Body of pancreas (tissue), 4 donors: ENCODE results near the gene COL24A1. TPM values are rescaled to one million over a fixed set of nuclear protein-coding genes. Genes with fewer than 3 reads are reported as not detected.
"Not testable (repeated sequence)": the region's sequence is repeated elsewhere in the genome, so short reads cannot be mapped to it uniquely, and the experiment has no call there.

Source experiments
- ATAC-seq: fragments of 150-250 bp; one replicate; pipeline ENCODE4 v1.9.1; 2016
- DNase-seq, 4 donors: peaks; one replicate each; pipeline ENCODE4 v3.0.0-alpha.2; 2019
- H3K27ac ChIP-seq, 4 donors: fragments of 200-600 bp; sonication (generic); 1 replicate in 3 of 4; 2 replicates in 1 of 4; pipeline versions ENCODE4 v1.5.1 to v1.6.1; 2016 to 2019; ENCODE audit warnings: mild to moderate bottlenecking in 1 of 4, mixed read lengths in 1 of 4, moderate library complexity in 1 of 4
- H3K27me3 ChIP-seq, 2 donors: fragments of 200-600 bp; sonication (generic); one replicate each; pipeline ENCODE4 v1.6.0; 2016; ENCODE audit warnings: mild to moderate bottlenecking in 1 of 2
- H3K36me3 ChIP-seq, 2 donors: fragments of 200-600 bp; sonication (generic); replicated peaks in 1 of 2; 2 replicates each; pipeline ENCODE4 v1.5.1; 2016; ENCODE audit warnings: low read depth in 2 of 2; ENCODE audit not compliant: insufficient read depth in 1 of 2
- H3K4me1 ChIP-seq: fragments of 200-600 bp; sonication (generic); one replicate; pipeline ENCODE4 v1.6.0; 2016
- H3K4me3 ChIP-seq, 2 donors: fragments of 200-600 bp; sonication (generic); 1 replicate in 1 of 2; 2 replicates in 1 of 2; pipeline ENCODE4 v1.5.1; 2016 to 2019
- H3K9me3 ChIP-seq, 3 donors: fragments of 200-600 bp; sonication (generic); 1 replicate in 2 of 3; 2 replicates in 1 of 3; pipeline ENCODE4 v1.5.1; 2016
- POLR2A ChIP-seq, 3 donors: fragments of 450-650 bp; IDR thresholded peaks; one replicate each; pipeline ENCODE4 v1.6.1; 2016; ENCODE audit warnings: antibody characterized with exemption in 3 of 3, mild to moderate bottlenecking in 2 of 3
- WGBS, 2 donors: methylation state at CpG; one replicate each; pipeline ENCODE4 v1.1.5; 2017; 5-methylcytosine and 5-hydroxymethylcytosine counted together
- intact Hi-C: fragments of 100-400 bp; cut with DNase I; formaldehyde crosslinking; loops from one replicate; pipeline ENCODE4 v1.15.1; 2023
- total RNA-seq, 2 donors: library from RNA; depleted of rRNA; stranded (reverse); fragments of >200 nt; gene quantifications; one replicate each; pipeline ENCODE4 v1.1.0, GENCODE V29; 2016
- TF ChIP-seq, protein P1 (sequence below), 7 experiments: fragments of 450-650 bp in 4 of 7; fragments of 200-600 bp in 3 of 7; sonication (generic) in 3 of 7; IDR thresholded peaks; one replicate each; pipeline ENCODE4 v1.5.1; 2016 to 2019; ENCODE audit warnings: antibody characterized with exemption in 7 of 7

Gene COL24A1
- total RNA-seq, 2 donors from 2014 or later = under 0.01 TPM; not detected in 1

DNA sequence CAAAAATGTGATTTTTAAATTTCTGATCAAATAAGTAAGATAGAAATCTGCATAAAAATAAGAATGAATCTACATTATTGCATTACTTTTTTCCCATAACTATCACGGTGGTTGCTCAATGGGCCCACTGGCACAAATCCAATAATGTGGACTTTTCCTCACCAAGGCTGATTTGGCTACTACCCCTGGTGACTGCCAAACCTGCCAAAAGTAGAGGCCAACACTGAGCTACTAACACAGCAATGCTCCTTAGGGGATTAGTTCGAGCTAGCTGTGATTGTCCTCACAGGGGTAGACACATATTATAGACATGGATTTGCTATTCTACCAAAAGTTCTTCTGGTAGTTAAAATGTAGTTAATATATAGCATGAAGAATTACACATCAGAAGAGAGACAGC is 340.7 kb downstream of the COL24A1 start:
- Histone ChIP-seq H3K9me3 (no peaks in the 10 kb centered on the region), H3K27me3 (no peaks in the 10 kb centered on the region), H3K27ac (no peak overlapping the region), H3K36me3 (no peaks in the 10 kb centered on the region), H3K4me3 (no peak overlapping the region), H3K4me1 (no peaks in the 10 kb centered on the region)
- DNase-seq (peak in 3 of 4 donors; percentile 5 to 17 (median 13)), ATAC-seq (no peak)
- intact Hi-C loops = no loop called here
- WGBS, 2 donors = 45 to 69% methylated on average over 2 of the region's 2 CpGs
- TF ChIP-seq, protein P1, sequence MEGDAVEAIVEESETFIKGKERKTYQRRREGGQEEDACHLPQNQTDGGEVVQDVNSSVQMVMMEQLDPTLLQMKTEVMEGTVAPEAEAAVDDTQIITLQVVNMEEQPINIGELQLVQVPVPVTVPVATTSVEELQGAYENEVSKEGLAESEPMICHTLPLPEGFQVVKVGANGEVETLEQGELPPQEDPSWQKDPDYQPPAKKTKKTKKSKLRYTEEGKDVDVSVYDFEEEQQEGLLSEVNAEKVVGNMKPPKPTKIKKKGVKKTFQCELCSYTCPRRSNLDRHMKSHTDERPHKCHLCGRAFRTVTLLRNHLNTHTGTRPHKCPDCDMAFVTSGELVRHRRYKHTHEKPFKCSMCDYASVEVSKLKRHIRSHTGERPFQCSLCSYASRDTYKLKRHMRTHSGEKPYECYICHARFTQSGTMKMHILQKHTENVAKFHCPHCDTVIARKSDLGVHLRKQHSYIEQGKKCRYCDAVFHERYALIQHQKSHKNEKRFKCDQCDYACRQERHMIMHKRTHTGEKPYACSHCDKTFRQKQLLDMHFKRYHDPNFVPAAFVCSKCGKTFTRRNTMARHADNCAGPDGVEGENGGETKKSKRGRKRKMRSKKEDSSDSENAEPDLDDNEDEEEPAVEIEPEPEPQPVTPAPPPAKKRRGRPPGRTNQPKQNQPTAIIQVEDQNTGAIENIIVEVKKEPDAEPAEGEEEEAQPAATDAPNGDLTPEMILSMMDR (IDR thresholded peaks at IDR 0.05) = no peak
- TF ChIP-seq POLR2A (IDR thresholded peaks at IDR 0.05) = no peak

GRCh38 chr1:85806236-85806965 is 350.2 kb downstream of the COL24A1 start:
- H3K27ac ChIP-seq = no peak overlapping the region
- H3K36me3 ChIP-seq = no peaks in the 10 kb centered on the region
- TF ChIP-seq, protein P1 (IDR thresholded peaks at IDR 0.05) = no peak
- TF ChIP-seq POLR2A (IDR thresholded peaks at IDR 0.05) = no peak
- H3K4me3 ChIP-seq = no peak overlapping the region
- WGBS, 2 donors = 56 to 64% methylated on average over 1 of the region's 1 CpG
- no peaks in the 10 kb centered on the region for H3K4me1 ChIP-seq
- DNase-seq (no peak), ATAC-seq (no peak)
- no peaks in the 10 kb centered on the region for H3K27me3 ChIP-seq
- intact Hi-C loops = no loop called here
- peaks cover 0 to 5% (median 0%) of the 10 kb centered on the region in 3 donors for H3K9me3 ChIP-seq

DNA sequence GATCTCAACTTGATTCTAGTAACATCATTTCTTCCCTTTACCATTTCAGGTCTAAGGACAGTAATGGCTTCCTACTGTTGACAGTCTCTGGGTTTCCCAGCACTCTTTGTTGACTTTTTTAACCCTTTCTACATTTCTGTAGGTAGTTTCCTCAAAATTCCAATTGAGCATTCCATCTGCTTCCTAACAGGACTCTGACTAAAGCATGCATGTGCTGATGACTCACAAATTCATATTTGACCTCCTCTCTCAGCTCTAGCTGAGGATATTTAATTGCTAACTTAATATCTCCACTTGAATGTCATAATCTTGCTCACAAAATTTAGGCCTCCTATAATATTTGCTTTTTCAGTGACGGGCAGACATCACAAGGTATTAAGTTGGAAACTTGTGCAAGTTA is 355.1 kb downstream of the COL24A1 start:
- no peaks in the 10 kb centered on the region for H3K4me1 ChIP-seq
- DNase-seq = no peak
- 78 to 84% methylated on average over 1 of the region's 1 CpG for WGBS, 2 donors
- no peak for ATAC-seq
- intact Hi-C loops = no loop called here
- TF ChIP-seq, protein P1 (IDR thresholded peaks at IDR 0.05) = no peak
- TF ChIP-seq POLR2A (IDR thresholded peaks at IDR 0.05) = no peak
- no peaks in the 10 kb centered on the region for H3K27me3 ChIP-seq
- no peaks in the 10 kb centered on the region for H3K9me3 ChIP-seq
- H3K27ac ChIP-seq = no peak overlapping the region
- no peak overlapping the region for H3K4me3 ChIP-seq
- no peaks in the 10 kb centered on the region for H3K36me3 ChIP-seq

DNA sequence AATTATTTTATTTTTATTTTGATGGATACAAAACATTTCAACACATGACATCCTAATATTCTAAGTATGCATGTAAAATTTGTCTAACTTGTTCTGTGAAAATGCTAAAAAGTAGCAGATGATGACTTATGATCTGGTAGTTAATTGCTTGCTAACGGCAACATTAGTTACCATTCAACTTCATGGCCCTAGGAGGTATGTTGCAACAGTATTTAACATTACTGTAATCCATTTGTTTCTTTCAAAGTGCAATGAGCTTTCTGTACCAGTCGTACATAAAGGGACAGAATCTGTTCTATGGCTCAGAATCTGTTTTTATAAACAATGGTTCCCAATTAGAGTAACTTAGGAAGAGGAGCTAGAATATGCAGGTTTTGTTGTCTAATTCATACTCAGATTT is 356.8 kb downstream of the COL24A1 start:
- Histone ChIP-seq H3K4me1 (no peaks in the 10 kb centered on the region), H3K4me3 (no peak overlapping the region), H3K9me3 (no peaks in the 10 kb centered on the region), H3K36me3 (no peaks in the 10 kb centered on the region), H3K27me3 (no peaks in the 10 kb centered on the region), H3K27ac (no peak overlapping the region)
- no peak for ATAC-seq
- TF ChIP-seq, protein P1 (IDR thresholded peaks at IDR 0.05) = no peak
- no peak for TF ChIP-seq POLR2A (IDR thresholded peaks at IDR 0.05)
- 48 to 65% methylated on average over 2 of the region's 2 CpGs for WGBS, 2 donors
- intact Hi-C loops = no loop called here
- DNase-seq = no peak

DNA sequence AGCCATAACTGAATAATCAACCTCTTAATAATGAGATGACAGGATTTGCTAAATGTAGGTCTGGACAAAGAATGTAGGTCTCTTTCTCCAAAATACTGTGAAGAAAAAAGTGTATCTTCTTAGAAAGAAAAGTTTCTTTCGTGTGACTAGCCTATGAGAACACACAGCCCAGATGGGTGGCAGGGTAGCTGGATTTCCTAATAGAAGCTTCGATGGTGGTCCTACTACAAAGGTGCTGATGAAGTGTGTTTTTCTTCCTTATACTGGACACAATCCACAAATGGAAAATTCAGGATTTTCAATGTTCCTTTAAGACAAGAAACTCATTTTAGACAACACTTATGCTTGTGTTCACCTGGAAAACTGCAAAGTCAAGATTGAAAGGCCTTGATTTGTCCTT is 358.2 kb downstream of the COL24A1 start:
- no peaks in the 10 kb centered on the region for H3K4me1 ChIP-seq
- no peak for DNase-seq
- no peak overlapping the region for H3K4me3 ChIP-seq
- no peaks in the 10 kb centered on the region for H3K27me3 ChIP-seq
- WGBS, 2 donors = 61 to 70% methylated on average over 2 of the region's 2 CpGs
- intact Hi-C loops = no loop called here
- no peak for ATAC-seq
- TF ChIP-seq POLR2A (IDR thresholded peaks at IDR 0.05) = no peak
- TF ChIP-seq, protein P1 (IDR thresholded peaks at IDR 0.05) = no peak
- H3K27ac ChIP-seq = no peak overlapping the region
- no peaks in the 10 kb centered on the region for H3K9me3 ChIP-seq
- H3K36me3 ChIP-seq = no peaks in the 10 kb centered on the region

DNA sequence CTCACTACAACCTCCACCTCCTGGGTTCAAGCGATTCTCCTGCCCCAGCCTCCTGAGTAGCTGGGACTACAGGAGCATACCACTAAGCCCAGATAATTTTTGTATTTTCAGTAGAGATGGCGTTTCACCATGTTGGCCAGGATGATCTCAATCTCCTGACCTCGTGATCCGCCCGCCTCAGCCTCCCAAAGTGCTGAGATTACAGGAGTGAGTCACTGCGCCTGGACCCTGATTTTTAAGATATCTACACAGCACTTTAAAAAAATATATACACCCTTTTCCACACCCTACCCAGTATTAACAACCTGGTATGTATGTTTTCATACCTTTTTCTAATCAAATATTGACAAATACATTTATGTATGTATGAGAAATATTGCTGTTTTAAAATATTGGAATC is 379.6 kb downstream of the COL24A1 start:
- H3K27me3 ChIP-seq, H3K36me3 ChIP-seq, H3K27ac ChIP-seq, DNase-seq, H3K9me3 ChIP-seq, H3K4me1 ChIP-seq, intact Hi-C loops, ATAC-seq, H3K4me3 ChIP-seq: not testable (repeated sequence)
- WGBS, 2 donors = 85 to 86% methylated on average over 6 of the region's 6 CpGs
